GM19372 (cell line): ENCODE results near the gene TARS1.

Source experiments
- ATAC-seq: cut with Tn5 transposase; IDR thresholded peaks from one replicate; pipeline ENCODE4 v1.9.1; 2021; ENCODE audit warnings: mild to moderate bottlenecking, low read depth, moderate library complexity; ENCODE audit not compliant: unreplicated experiment

The TARS1 gene

GRCh38 chr5:33438996-33439395, 1.8 kb upstream of the TARS1 start:
- no peak for ATAC-seq

DNA sequence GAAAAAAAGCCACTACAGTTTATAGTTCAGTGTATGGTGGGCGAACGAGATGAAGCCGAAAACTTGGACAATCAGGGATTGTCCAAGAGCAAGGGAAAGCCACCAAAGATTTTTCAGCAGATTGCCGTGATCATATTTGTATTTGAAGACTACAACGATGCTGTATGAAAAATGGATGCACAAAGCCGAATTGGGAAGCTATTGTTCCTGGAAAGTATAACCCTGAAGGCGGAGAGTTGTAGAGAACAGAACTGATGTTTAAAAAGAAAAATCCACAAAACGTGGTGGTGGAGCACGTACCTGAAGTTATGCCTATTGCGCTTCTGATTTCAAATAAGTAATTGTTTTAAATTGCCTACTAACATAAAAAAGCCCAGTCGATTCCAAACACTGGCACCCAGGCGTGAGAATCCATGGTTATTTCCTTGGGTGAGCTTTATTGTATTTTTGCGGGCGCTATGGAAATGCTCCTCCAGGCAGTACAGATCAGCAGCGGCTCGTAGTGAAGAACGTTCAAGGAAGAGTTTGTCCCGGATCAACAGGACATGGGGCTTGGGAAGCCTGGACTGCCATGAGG, 772 bp upstream of the TARS1 start:
- no peak for ATAC-seq

DNA sequence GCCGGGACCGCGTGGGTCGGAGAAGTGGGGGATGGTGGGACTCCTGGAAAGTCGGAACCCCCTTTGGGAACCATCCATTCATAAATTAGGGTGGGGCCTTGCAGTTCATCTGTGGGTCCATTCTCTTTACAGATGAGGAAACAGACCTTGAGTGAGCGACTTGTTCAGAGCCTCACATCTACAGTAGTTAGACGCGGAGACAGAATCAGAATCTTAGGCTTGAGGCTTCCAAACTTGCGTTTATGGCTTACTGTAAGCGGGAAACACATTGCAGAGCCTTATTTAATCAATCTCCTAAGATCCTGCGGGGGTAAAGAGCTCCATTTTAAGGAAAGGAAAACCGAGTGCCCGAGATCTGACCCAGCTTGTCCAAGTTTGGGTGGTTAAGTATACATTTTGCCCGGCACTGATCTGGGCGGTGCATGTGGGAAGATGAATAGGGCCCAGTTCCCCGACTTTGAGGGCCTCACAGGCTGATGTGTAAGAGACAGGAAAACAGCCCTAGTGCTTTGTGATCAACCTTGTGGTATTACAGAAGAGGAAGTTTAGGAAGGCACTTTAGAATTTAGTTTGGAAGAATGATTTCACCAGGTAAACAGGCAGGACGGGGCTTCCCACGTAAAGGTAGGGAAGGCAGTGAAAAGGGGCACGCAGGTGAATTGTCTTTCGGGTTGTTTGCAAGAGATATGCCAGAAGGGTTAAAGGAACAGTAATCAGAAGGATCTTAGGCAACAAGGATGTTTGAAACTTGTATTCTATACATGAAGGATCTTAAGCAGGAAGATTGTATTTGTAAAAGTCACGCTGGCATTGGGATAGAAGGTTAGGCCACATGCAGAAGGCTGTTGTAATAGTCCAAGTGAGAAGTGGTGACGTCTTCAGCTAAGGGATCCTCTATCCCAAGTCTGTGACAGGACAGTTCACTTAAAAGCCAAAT, 744 bp downstream of the TARS1 start:
- peak; percentile 25 for ATAC-seq

- no peak for ATAC-seq
These were observed 3.8 kb downstream of the TARS1 start for GRCh38 chr5:33444542-33444941.

DNA sequence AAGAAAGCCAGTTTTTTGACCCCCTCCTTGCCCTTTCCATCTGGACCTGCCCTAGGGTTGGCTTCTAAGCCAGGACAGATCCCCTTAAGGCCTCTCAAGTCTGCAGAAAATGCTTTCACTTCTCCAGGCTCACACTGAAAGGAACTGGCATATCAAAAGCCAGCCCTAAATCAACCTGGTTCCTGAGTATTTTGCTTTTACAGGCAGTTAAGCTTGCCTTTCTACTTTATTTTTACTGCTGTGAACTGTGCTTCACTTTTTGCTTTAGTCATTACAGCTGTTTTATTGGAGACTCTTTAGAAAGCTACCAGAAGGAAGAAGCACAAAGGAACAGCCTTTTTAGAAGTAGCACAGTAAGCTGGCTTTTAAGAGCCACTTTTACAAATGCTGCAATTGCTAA, 5.0 kb downstream of the TARS1 start:
- ATAC-seq: no peak

DNA sequence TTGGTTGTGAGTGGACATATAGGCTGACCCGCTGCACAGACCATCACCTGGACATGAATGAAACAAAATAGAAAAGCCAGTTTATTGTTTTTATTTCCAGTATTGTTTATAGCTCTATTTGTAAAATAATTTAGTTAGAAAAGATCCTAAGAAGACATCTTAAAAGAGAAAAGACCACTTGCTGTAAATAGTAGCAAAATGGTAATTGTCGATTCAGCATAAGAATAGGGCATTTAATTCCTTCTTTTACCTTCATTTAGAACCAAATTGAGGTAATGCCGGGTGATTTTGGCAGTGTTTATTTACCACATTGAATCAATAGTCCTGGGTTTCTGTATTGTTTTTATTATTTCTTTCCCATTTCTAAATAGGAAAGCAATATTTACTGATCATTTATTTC, 7.4 kb downstream of the TARS1 start:
- ATAC-seq: no peak

- no peak for ATAC-seq
These were observed 16.4 kb downstream of the TARS1 start for GRCh38 chr5:33457126-33457525.

- ATAC-seq: no peak
These were observed 17.1 kb downstream of the TARS1 start for GRCh38 chr5:33457817-33458216.

GRCh38 chr5:33460210-33460609, 19.4 kb downstream of the TARS1 start:
- ATAC-seq: no peak

GRCh38 chr5:33462456-33462855, 21.7 kb downstream of the TARS1 start:
- no peak for ATAC-seq

DNA sequence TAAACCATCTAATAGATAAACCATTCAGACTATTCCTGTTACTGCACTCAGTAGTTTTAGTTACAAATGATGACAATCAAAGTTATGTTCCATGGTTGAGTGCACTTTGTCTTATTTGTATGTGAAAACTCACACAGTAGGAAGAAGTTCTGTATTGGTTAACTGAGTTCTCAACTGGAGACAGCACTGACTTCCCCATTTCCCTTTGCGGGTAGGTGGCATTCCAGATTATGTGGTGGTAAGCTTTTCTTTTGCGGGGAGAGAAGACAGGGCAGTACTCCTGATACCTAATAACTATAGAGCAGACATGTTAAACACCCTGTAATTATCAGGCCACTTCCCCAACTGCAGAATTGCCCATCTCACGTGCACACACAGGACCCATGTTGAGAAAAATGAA, 24.4 kb downstream of the TARS1 start:
- no peak for ATAC-seq

DNA sequence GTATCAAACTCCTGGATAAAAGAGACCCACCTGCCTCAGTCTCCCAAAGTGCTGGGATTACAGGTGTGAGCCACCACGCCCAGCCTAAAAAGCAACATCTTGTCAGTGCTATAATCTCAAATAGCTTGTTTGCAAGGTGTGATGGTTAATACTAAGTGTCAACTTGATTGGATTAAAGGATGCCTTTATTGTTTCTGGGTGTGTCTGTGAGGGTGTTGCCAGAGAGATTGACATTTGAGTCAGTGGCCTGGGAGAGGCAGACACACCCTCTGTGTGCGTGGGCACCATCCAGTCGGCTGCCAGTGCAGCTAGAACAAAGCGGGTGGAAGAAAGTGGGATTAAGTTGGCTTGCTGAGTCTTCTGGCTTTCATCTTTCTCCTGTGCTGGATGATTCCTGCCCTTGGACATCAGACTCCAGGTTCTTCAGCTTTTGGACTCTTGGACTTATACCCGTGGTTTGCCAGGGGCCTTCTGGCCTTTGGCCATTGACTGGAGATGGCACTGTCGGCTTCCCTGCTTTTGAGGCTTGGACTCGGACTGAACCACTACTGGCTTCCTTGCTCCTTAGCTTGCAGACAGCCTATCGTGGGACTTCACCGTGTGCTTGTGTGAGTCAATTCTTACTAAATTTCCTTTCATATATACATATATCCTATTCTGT, 28.1 kb downstream of the TARS1 start:
- no peak for ATAC-seq

- no peak for ATAC-seq
These were observed 29.8 kb downstream of the TARS1 start for GRCh38 chr5:33470544-33470943.

- no peak for ATAC-seq
These were observed 32.1 kb downstream of the TARS1 start for GRCh38 chr5:33472805-33473409.

- no peak for ATAC-seq
These were observed 33.2 kb downstream of the TARS1 start for GRCh38 chr5:33474004-33474403.

- ATAC-seq: no peak
These were observed 34.2 kb downstream of the TARS1 start for GRCh38 chr5:33474931-33475499.

GRCh38 chr5:33475706-33476105, 34.9 kb downstream of the TARS1 start:
- ATAC-seq: no peak

DNA sequence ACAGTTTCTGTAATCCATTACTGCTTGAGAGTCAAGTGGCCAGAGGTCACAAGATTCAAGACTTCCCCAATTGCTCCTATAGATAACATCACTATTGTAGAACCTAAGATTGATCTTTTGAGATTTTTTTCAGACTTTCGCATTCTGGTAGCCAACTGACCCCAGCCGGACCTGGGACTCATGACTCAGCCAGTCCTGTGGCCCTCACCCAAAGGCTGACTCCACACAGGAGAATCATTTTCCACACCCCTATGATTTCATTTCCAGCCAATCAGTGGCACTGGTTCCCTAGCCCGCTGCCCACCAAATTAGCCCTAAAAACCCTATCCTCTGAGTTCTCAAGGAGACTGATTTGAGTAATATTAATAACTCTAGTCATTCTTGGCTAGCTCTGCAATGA, 36.2 kb downstream of the TARS1 start:
- no peak for ATAC-seq

GRCh38 chr5:33477816-33478215, 37.1 kb downstream of the TARS1 start:
- no peak for ATAC-seq

- no peak for ATAC-seq
These were observed 38.5 kb downstream of the TARS1 start for GRCh38 chr5:33479311-33479710.

DNA sequence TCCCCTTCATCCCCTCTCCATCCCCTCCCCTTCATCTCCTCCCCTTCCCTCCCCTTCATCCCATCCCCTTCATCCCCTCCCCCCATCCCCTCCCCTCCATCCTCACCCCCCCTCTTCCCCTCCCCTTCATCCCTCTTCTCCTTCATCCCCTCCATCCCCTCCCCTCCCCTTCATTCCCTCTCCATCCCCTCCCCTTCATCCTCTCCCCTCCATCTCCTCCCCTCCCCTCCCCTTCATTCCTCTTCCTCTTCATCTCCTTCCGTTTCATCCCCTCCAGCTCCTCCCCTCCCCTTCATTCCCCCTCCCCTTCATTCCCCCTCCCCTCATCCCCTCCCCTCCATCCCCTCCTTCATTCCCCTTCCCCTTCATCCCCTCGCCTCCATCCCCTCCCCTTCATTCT, 40.1 kb downstream of the TARS1 start:
- no peak for ATAC-seq
